Type B pancreatic cell (in vitro differentiated cells): ENCODE data around the gene PRDM2. TPM values are rescaled to one million over a fixed set of nuclear protein-coding genes. Genes with fewer than 3 reads are reported as not detected.

ENCODE experiments used
- DNase-seq: peaks from one replicate; pipeline ENCODE4 v3.0.0; 2021; ENCODE audit warnings: mixed read lengths; ENCODE audit not compliant: unreplicated experiment; ENCODE audit errors: extremely low spot score
- H3K27ac Mint-ChIP-seq: 2 replicates; pipeline ENCODE4 v1.8.0; 2021; ENCODE audit warnings: mild to moderate bottlenecking, mixed read lengths
- H3K27me3 Mint-ChIP-seq: 2 replicates; pipeline ENCODE4 v1.8.0; 2021; ENCODE audit warnings: mixed read lengths
- H3K36me3 Mint-ChIP-seq: 2 replicates; pipeline ENCODE4 v1.8.0; 2021; ENCODE audit warnings: mixed read lengths
- H3K4me1 Mint-ChIP-seq: one replicate; pipeline ENCODE4 v1.8.0; 2021; ENCODE audit warnings: mixed read lengths; ENCODE audit not compliant: unreplicated experiment
- H3K4me3 Mint-ChIP-seq: 2 replicates; pipeline ENCODE4 v1.8.0; 2021; ENCODE audit warnings: mild to moderate bottlenecking, mixed read lengths
- H3K9me3 Mint-ChIP-seq: 2 replicates; pipeline ENCODE4 v1.8.0; 2021; ENCODE audit warnings: mixed read lengths
- total RNA-seq: library from RNA; stranded (reverse); gene quantifications from 2 replicates; pipeline ENCODE4 v1.2.1, GENCODE V29; 2021; ENCODE audit warnings: low replicate concordance
- TF ChIP-seq, protein P1 (sequence below): fragments of 200-600 bp; sonication (generic); conservative IDR thresholded peaks from 2 replicates; pipeline ENCODE4 v1.5.0; 2021; ENCODE audit warnings: antibody characterized with exemption, mild to moderate bottlenecking

The PRDM2 gene
- total RNA-seq, 1 donor from 2014 or later = 44.6 TPM

DNA sequence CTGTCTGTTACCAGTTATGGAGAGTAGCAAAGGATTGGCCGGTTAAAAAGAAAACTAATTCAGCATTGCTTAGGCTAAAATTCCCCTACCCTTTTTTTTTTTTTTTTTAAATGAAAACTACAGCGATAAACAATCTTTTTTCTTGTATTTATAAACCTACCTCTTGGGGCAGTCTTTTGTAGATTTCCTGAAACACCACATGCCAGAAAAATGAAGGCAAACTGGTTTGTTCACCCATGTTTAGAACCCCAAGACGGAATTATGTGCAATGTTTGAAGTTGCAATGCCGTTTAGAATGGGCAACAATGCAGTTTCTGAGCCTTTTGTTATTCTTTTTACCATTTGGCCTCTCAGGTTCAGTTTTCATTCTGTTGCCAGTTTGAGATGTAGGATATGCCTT is 59.1 kb downstream of the PRDM2 start:
- Mint-ChIP-seq H3K27ac (peak overlapping the region; percentile 96), H3K9me3 (no peaks in the 10 kb centered on the region), H3K4me1 (peaks cover 64% of the 10 kb centered on the region), H3K36me3 (peaks cover 2% of the 10 kb centered on the region), H3K27me3 (no peaks in the 10 kb centered on the region), H3K4me3 (peak overlapping the region; percentile 62)
- no peak for DNase-seq
- TF ChIP-seq, protein P1, sequence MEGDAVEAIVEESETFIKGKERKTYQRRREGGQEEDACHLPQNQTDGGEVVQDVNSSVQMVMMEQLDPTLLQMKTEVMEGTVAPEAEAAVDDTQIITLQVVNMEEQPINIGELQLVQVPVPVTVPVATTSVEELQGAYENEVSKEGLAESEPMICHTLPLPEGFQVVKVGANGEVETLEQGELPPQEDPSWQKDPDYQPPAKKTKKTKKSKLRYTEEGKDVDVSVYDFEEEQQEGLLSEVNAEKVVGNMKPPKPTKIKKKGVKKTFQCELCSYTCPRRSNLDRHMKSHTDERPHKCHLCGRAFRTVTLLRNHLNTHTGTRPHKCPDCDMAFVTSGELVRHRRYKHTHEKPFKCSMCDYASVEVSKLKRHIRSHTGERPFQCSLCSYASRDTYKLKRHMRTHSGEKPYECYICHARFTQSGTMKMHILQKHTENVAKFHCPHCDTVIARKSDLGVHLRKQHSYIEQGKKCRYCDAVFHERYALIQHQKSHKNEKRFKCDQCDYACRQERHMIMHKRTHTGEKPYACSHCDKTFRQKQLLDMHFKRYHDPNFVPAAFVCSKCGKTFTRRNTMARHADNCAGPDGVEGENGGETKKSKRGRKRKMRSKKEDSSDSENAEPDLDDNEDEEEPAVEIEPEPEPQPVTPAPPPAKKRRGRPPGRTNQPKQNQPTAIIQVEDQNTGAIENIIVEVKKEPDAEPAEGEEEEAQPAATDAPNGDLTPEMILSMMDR = peak; percentile 36

DNA sequence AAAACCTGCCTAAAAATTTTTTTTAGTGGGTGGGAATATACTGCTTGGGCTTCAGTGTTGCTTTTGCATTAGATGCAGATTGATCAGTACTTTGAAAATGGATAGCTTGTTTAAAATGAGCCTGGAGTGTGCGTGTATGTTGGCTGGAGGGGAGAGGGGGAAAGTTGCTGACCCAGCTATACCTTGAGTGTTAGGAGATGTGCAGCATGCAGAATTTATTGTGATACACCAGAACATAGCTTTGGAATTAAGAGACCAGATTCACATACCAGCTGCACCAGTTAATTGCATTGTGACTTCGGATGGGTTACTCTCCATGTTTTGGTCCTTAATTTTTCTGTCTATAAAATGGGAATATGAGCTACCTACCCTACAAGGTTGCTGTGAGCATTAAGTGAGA is 60.4 kb downstream of the PRDM2 start:
- peak overlapping the region; percentile 96 for H3K27ac Mint-ChIP-seq
- H3K27me3 Mint-ChIP-seq = no peaks in the 10 kb centered on the region
- H3K4me1 Mint-ChIP-seq = peaks cover 68% of the 10 kb centered on the region
- peaks cover 3% of the 10 kb centered on the region for H3K36me3 Mint-ChIP-seq
- H3K9me3 Mint-ChIP-seq = no peaks in the 10 kb centered on the region
- no peak for DNase-seq
- TF ChIP-seq, protein P1 = no peak
- no peak overlapping the region for H3K4me3 Mint-ChIP-seq

DNA sequence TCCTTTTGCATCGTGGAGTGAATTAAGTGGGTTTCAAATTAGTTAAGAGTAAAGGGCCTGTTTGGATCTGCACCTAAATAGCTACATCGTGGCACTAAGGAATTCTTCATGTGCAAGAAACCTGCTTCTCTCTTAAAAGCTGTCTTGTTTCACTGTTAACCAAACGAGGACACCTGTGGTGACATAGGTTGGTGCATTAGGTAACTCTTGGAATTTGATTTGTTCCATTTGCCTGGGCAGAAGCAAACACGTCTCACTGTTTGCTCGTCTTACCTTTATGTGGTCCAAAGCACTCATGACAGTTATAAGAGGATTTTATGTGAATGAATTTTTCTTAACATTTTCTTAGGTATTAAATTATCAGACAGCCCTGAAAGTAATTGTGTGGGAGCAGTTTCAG is 60.9 kb downstream of the PRDM2 start:
- Mint-ChIP-seq H3K9me3 (no peaks in the 10 kb centered on the region), H3K36me3 (peaks cover 4% of the 10 kb centered on the region), H3K27ac (peak overlapping the region; percentile 96), H3K4me3 (peak overlapping the region; percentile 49), H3K4me1 (peaks cover 71% of the 10 kb centered on the region), H3K27me3 (no peaks in the 10 kb centered on the region)
- no peak for DNase-seq
- TF ChIP-seq, protein P1 = no peak

- no peak overlapping the region for H3K4me3 Mint-ChIP-seq
- no peak for DNase-seq
- TF ChIP-seq, protein P1 = no peak
- no peaks in the 10 kb centered on the region for H3K27me3 Mint-ChIP-seq
- H3K36me3 Mint-ChIP-seq = peaks cover 11% of the 10 kb centered on the region
- peaks cover 5% of the 10 kb centered on the region for H3K9me3 Mint-ChIP-seq
- peaks cover 72% of the 10 kb centered on the region for H3K4me1 Mint-ChIP-seq
- H3K27ac Mint-ChIP-seq = peak overlapping the region; percentile 96
Observed at GRCh38 chr1:13761883-13762282, 61.9 kb downstream of the PRDM2 start.

DNA sequence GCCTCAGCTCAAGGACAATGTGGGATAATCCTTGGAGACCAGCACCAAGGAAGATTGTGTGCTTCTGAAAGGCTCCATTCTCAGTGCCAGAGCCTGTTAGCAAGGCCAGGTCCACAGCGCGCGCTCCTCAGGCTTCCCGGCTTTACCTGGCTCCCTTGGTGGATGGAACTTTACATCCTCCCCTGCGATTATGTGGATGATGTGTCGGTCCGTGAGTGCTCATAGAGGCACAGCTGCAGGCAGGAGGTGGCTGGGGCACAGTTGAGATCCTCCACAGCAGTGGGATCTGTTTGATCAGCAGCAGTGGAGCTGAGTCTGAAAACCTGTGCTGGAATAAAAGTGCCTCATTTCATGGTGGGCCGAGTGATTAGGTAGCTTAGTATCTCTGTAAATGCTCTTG is 62.7 kb downstream of the PRDM2 start:
- Mint-ChIP-seq H3K27me3 (no peaks in the 10 kb centered on the region), H3K36me3 (peaks cover 12% of the 10 kb centered on the region), H3K27ac (no peak overlapping the region), H3K4me3 (peak overlapping the region; percentile 20), H3K4me1 (peaks cover 67% of the 10 kb centered on the region), H3K9me3 (peaks cover 5% of the 10 kb centered on the region)
- TF ChIP-seq, protein P1 = no peak
- no peak for DNase-seq

- peaks cover 5% of the 10 kb centered on the region for H3K9me3 Mint-ChIP-seq
- H3K4me3 Mint-ChIP-seq = peak overlapping the region; percentile 7
- DNase-seq = no peak
- H3K36me3 Mint-ChIP-seq = peaks cover 12% of the 10 kb centered on the region
- peaks cover 64% of the 10 kb centered on the region for H3K4me1 Mint-ChIP-seq
- TF ChIP-seq, protein P1 = no peak
- no peaks in the 10 kb centered on the region for H3K27me3 Mint-ChIP-seq
- H3K27ac Mint-ChIP-seq = peak overlapping the region; percentile 59
Observed at GRCh38 chr1:13763222-13763621, 63.2 kb downstream of the PRDM2 start.
